NCI-H2227 (cell line): ENCODE measurements around the gene WWP2.
"Not testable (repeated sequence)": the region's sequence is repeated elsewhere in the genome, so short reads cannot be mapped to it uniquely, and the experiment has no call there.

Source experiments
- DNase-seq: peaks from one replicate; lab custom pipeline; 2025; ENCODE audit not compliant: unreplicated experiment; lab: John Stamatoyannopoulos, UW

WWP2 gene

GRCh38 chr16:69972935-69973334 is 210.8 kb downstream of the WWP2 start:
- not testable (repeated sequence) for DNase-seq

DNA sequence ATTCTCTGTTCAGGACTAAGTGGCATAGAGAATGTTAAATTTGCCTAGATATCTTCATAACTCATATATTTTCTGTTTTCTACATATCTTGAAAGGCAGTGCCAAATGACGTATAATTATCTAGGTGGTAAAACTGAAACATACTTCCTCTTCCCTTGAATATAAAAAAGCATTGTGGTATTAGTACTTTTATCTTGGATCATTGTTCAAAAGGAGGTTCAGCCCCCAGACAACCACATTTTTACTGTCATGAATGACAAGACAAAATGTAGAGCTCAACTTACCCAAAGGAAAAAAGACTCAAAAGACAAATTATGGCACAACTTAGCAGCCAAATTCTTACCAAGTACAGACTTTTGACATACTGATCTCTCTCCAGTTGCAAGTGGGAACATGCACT is 223.1 kb downstream of the WWP2 start:
- DNase-seq: not testable (repeated sequence)
